SK-N-SH (cell line): ENCODE data around the gene SCAMP2. TPM values are rescaled to one million over a fixed set of nuclear protein-coding genes. Genes with fewer than 3 reads are reported as not detected.

Experiments
- CTCF ChIA-PET: fragments of 300-600, 350-600 bp; formaldehyde crosslinking; extraction: SDS; loops from one replicate; lab custom pipeline; 2021; lab: Yijun Ruan, JAX
- POLR2A ChIA-PET: fragments of 350-600 bp; sonication (Branson Sonifier 250); formaldehyde crosslinking; extraction: SDS; loops from one replicate; lab custom pipeline; 2020; ENCODE audit warnings: antibody characterized with exemption, inconsistent platforms; lab: Yijun Ruan, JAX
- DNase-seq: peaks from one replicate; pipeline ENCODE4 v3.0.0; 2012
- H2AFZ ChIP-seq: fragments of 200-600 bp; sonication (generic); 2 replicates; pipeline ENCODE4 v1.8.1; 2016; ENCODE audit warnings: antibody characterized with exemption, mild to moderate bottlenecking, low read depth
- H3F3A ChIP-seq: fragments of 200-600 bp; sonication (generic); replicated peaks from 2 replicates; pipeline ENCODE3; 2016; ENCODE audit warnings: antibody characterized with exemption, mild to moderate bottlenecking; ENCODE audit not compliant: insufficient read depth
- H3K27ac ChIP-seq, 2 experiments: fragments of 200-500 bp in 1 of 2; fragments of 200-600 bp in 1 of 2; sonication (Bioruptor generic) in 1 of 2; sonication (generic), shearing (Covaris generic) in 1 of 2; 2 replicates each; pipeline versions ENCODE4 v1.5.1 to v1.6.1; 2014 to 2016; ENCODE audit warnings: low read depth in 2 of 2, inconsistent platforms in 1 of 2, low read length in 1 of 2, mild to moderate bottlenecking in 1 of 2, mixed read lengths in 1 of 2
- H3K27me3 ChIP-seq: fragments of 200-600 bp; sonication (generic), shearing (Covaris generic); 2 replicates; pipeline ENCODE4 v1.6.1; 2016; ENCODE audit warnings: mixed run types; ENCODE audit not compliant: insufficient read depth
- H3K36me3 ChIP-seq, 2 experiments: fragments of 200-500 bp in 1 of 2; fragments of 200-600 bp in 1 of 2; sonication (Bioruptor generic) in 1 of 2; sonication (generic) in 1 of 2; replicated peaks in 1 of 2; 2 replicates each; pipeline versions ENCODE3 to v1.5.1; 2014 to 2016; ENCODE audit warnings: low read length in 1 of 2, mild to moderate bottlenecking in 1 of 2; ENCODE audit not compliant: insufficient read depth in 2 of 2, control insufficient read depth in 1 of 2
- H3K4me1 ChIP-seq, 2 experiments: fragments of 200-500 bp in 1 of 2; fragments of 200-600 bp in 1 of 2; sonication (Bioruptor generic) in 1 of 2; sonication (generic), shearing (Covaris generic) in 1 of 2; 2 replicates each; pipeline versions ENCODE4 v1.5.1 to v1.6.1; 2014 to 2016; ENCODE audit warnings: low read depth in 1 of 2, low read length in 1 of 2, mixed run types in 1 of 2; ENCODE audit not compliant: insufficient read depth in 2 of 2, control insufficient read depth in 1 of 2
- H3K4me2 ChIP-seq: fragments of 200-600 bp; sonication (generic), shearing (Covaris generic); 2 replicates; pipeline ENCODE4 v1.6.1; 2017; ENCODE audit warnings: mixed run types
- H3K4me3 ChIP-seq, 2 experiments: fragments of 200-500 bp in 1 of 2; fragments of 200-600 bp in 1 of 2; sonication (Bioruptor generic) in 1 of 2; sonication (generic), shearing (Covaris generic) in 1 of 2; 2 replicates each; pipeline versions ENCODE4 v1.5.1 to v1.8.1; 2014 to 2016; ENCODE audit warnings: low read depth in 2 of 2, inconsistent platforms in 1 of 2, low read length in 1 of 2, mild to moderate bottlenecking in 1 of 2, mixed read lengths in 1 of 2, moderate library complexity in 1 of 2
- H3K79me2 ChIP-seq: fragments of 200-600 bp; sonication (generic); 2 replicates; pipeline ENCODE4 v1.8.1; 2017; ENCODE audit warnings: mild to moderate bottlenecking; ENCODE audit not compliant: insufficient read depth
- H3K9ac ChIP-seq: fragments of 200-600 bp; sonication (generic); 2 replicates; pipeline ENCODE4 v1.6.1; 2017; ENCODE audit warnings: mixed run types
- H3K9me2 ChIP-seq: fragments of 200-600 bp; sonication (generic); 2 replicates; pipeline ENCODE4 v1.6.1; 2017; ENCODE audit warnings: mixed run types
- H3K9me3 ChIP-seq: fragments of 200-600 bp; sonication (generic); 2 replicates; pipeline ENCODE4 v1.6.1; 2017; ENCODE audit warnings: mixed run types, mild to moderate bottlenecking, moderate library complexity
- H4K20me1 ChIP-seq: fragments of 200-600 bp; sonication (generic); 2 replicates; pipeline ENCODE4 v1.6.1; 2017; ENCODE audit warnings: mild to moderate bottlenecking, mixed run types; ENCODE audit not compliant: insufficient read depth
- CHD2 ChIP-seq: fragments of 150-350 bp; IDR thresholded peaks from 2 replicates; pipeline ENCODE4 v1.6.1; 2018; ENCODE audit warnings: low read length; ENCODE audit not compliant: partially characterized antibody
- FOSL2 ChIP-seq: IDR thresholded peaks from 2 replicates; pipeline ENCODE4 v1.4.0; 2012; ENCODE audit warnings: low read depth, mild to moderate bottlenecking, moderate library complexity, borderline replicate concordance
- FOXJ3 ChIP-seq: sonication (generic); formaldehyde crosslinking; IDR thresholded peaks from 2 replicates; pipeline ENCODE4 v1.5.1; 2020; ENCODE audit warnings: mild to moderate bottlenecking, missing genetic modification reagents
- FOXM1 ChIP-seq: IDR thresholded peaks from 2 replicates; pipeline ENCODE4 v1.4.0; 2012; ENCODE audit warnings: low read depth, mild to moderate bottlenecking
- GATA2 ChIP-seq: sonication (generic); formaldehyde crosslinking; IDR thresholded peaks from 2 replicates; pipeline ENCODE4 v1.5.0; 2020; ENCODE audit warnings: mild to moderate bottlenecking, missing genetic modification reagents
- IRF3 ChIP-seq: fragments of 150-350 bp; IDR thresholded peaks from 2 replicates; pipeline ENCODE4 v1.6.1; 2016; ENCODE audit warnings: mild to moderate bottlenecking, low read depth, low read length
- MEF2A ChIP-seq: IDR thresholded peaks from 2 replicates; pipeline ENCODE4 v1.4.0; 2012; ENCODE audit warnings: low read depth, borderline replicate concordance
- MXI1 ChIP-seq: IDR thresholded peaks from 2 replicates; pipeline ENCODE4 v1.6.1; 2012; ENCODE audit warnings: mild to moderate bottlenecking, low read depth, low read length, improper control_type of control experiment
- SIN3A ChIP-seq: IDR thresholded peaks from 2 replicates; pipeline ENCODE4 v1.6.1; 2012; ENCODE audit warnings: low read depth, mild to moderate bottlenecking, low read length, moderate library complexity, borderline replicate concordance
- TAF1 ChIP-seq: IDR thresholded peaks from 2 replicates; pipeline ENCODE4 v1.6.1; 2012; ENCODE audit warnings: low read depth, mild to moderate bottlenecking, low read length, moderate library complexity, borderline replicate concordance
- TCF12 ChIP-seq: IDR thresholded peaks from 2 replicates; pipeline ENCODE4 v1.4.0; 2012
- ZBTB33 ChIP-seq: IDR thresholded peaks from 2 replicates; pipeline ENCODE4 v1.4.0; 2012; ENCODE audit warnings: low read depth, borderline replicate concordance
- WGBS: methylation state at CpG from one replicate; pipeline ENCODE4 v1.1.6; 2017; ENCODE audit warnings: low lambda C conversion rate; 5-methylcytosine and 5-hydroxymethylcytosine counted together
- polyA plus RNA-seq, 3 experiments: library from polyadenylated mRNA; depleted of rRNA; stranded (reverse); fragments of >200 nt; gene quantifications; 2 replicates each; pipeline ENCODE4 v1.2.3, GENCODE V29; 2012
- TF ChIP-seq, protein P1 (sequence below): IDR thresholded peaks from 2 replicates; pipeline ENCODE4 v1.6.1; 2012; ENCODE audit warnings: mild to moderate bottlenecking, low read depth, low read length, moderate library complexity

SCAMP2 gene
- polyA plus RNA-seq, 1 of the 3 experiments (the other 2 are of a cell fraction): 88.1 TPM

- TF ChIP-seq TAF1 (no peak), FOXM1 (no peak)
- TF ChIP-seq, all 33 proteins: peak for 0
Measured at GRCh38 chr15:74892931-74893330, 19.8 kb upstream of the SCAMP2 start (continued).

DNA sequence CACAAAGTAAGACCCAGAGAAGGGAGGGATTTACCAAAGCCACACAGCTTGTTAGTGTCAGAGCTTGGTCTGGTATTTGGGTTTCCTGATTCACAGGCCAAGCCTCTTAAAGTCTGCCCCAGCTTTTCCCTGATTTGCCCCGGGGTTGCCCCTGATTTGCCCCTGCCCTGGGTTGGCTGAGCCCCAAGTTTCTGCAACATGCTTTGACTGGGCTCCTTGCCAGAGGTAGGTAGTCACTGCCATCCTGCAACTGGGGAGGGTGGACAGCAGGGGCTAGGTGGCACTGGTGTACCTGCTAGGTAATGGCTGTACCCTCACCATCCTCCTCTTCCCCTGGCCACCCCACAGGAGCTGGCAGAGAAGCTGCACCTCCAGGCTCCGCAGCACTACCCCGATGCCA, 19.1 kb upstream of the SCAMP2 start:
- no peaks in the 10 kb centered on the region for H3F3A ChIP-seq
- no peak overlapping the region for H3K4me2 ChIP-seq
- H3K27me3 ChIP-seq: no peaks in the 10 kb centered on the region
- H4K20me1 ChIP-seq: no peaks in the 10 kb centered on the region
- H3K9ac ChIP-seq: no peak overlapping the region
- H3K79me2 ChIP-seq: peaks cover 4% of the 10 kb centered on the region; the same call in 1 of the 2 replicates
- no peak overlapping the region for H3K4me3 ChIP-seq
- H2AFZ ChIP-seq: no peak overlapping the region
- DNase-seq: no peak
- peaks cover 12 to 24% of the 10 kb centered on the region in 2 experiments for H3K36me3 ChIP-seq
- H3K9me3 ChIP-seq: no peaks in the 10 kb centered on the region
- POLR2A ChIA-PET: interaction anchor here (0.8 to 1.3 kb wide), 3 partner anchors 8 to 14 kb away, joined by 3 to 4 read pairs (median 3); partner anchors contain the start of gene FAM219B
- H3K27ac ChIP-seq: no peak overlapping the region
- no peaks in the 10 kb centered on the region for H3K9me2 ChIP-seq
- no peak for TF ChIP-seq FOSL2
- no peak for TF ChIP-seq FOXJ3 (CRISPR knock-in tag)
- no peak for TF ChIP-seq ZBTB33
- no peak for TF ChIP-seq CHD2
- TF ChIP-seq GATA2 (CRISPR knock-in tag): no peak
- TF ChIP-seq SIN3A: no peak
- TF ChIP-seq IRF3: no peak
- no peak for TF ChIP-seq MXI1
- no peak for TF ChIP-seq TAF1
- TF ChIP-seq TCF12: no peak
- TF ChIP-seq, protein P1, sequence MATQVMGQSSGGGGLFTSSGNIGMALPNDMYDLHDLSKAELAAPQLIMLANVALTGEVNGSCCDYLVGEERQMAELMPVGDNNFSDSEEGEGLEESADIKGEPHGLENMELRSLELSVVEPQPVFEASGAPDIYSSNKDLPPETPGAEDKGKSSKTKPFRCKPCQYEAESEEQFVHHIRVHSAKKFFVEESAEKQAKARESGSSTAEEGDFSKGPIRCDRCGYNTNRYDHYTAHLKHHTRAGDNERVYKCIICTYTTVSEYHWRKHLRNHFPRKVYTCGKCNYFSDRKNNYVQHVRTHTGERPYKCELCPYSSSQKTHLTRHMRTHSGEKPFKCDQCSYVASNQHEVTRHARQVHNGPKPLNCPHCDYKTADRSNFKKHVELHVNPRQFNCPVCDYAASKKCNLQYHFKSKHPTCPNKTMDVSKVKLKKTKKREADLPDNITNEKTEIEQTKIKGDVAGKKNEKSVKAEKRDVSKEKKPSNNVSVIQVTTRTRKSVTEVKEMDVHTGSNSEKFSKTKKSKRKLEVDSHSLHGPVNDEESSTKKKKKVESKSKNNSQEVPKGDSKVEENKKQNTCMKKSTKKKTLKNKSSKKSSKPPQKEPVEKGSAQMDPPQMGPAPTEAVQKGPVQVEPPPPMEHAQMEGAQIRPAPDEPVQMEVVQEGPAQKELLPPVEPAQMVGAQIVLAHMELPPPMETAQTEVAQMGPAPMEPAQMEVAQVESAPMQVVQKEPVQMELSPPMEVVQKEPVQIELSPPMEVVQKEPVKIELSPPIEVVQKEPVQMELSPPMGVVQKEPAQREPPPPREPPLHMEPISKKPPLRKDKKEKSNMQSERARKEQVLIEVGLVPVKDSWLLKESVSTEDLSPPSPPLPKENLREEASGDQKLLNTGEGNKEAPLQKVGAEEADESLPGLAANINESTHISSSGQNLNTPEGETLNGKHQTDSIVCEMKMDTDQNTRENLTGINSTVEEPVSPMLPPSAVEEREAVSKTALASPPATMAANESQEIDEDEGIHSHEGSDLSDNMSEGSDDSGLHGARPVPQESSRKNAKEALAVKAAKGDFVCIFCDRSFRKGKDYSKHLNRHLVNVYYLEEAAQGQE: no peak
- no peak for TF ChIP-seq MEF2A
- peaks cover 0 to 16% of the 10 kb centered on the region in 2 experiments; a peak in 1 of 4 replicates for H3K4me1 ChIP-seq
- CTCF ChIA-PET: interaction anchor here (0.7 to 2.4 kb wide), 5 partner anchors 8 to 120 kb away, joined by 3 to 20 read pairs (median 4); partner anchors contain the start of gene FAM219B
- 73% methylated on average over 3 of the region's 3 CpGs for WGBS
